ENCODE data around the gene STK25. TPM values are rescaled to one million over a fixed set of nuclear protein-coding genes. Genes with fewer than 3 reads are reported as not detected.

STK25 gene
- total and polyA plus RNA-seq, 2 donors (not counting 1 experiment from before 2014, with no cell fraction given), result 183 to 378 TPM

- no peaks in the 10 kb centered on the region for H3K79me2 ChIP-seq (ENCODE audit: control insufficient read depth, insufficient read depth, low read length)
- CTCF ChIA-PET, result no interaction called here
- no peak for DNase-seq
- Mint-ChIP-seq H3K27ac (no peak overlapping the region), H3K9me3 (ENCODE audit: insufficient read depth) (no peaks in the 10 kb centered on the region), H3K4me3 (no peak overlapping the region), H3K4me1 (no peaks in the 10 kb centered on the region), H3K27me3 (no peaks in the 10 kb centered on the region)
- no peaks in the 10 kb centered on the region for H3K9me3 ChIP-seq (ENCODE audit: control extremely low read depth in 1 of 3, control insufficient read depth in 2 of 3, insufficient read depth in 1 of 3, low read length in 2 of 3)
- TF ChIP-seq, protein P1, sequence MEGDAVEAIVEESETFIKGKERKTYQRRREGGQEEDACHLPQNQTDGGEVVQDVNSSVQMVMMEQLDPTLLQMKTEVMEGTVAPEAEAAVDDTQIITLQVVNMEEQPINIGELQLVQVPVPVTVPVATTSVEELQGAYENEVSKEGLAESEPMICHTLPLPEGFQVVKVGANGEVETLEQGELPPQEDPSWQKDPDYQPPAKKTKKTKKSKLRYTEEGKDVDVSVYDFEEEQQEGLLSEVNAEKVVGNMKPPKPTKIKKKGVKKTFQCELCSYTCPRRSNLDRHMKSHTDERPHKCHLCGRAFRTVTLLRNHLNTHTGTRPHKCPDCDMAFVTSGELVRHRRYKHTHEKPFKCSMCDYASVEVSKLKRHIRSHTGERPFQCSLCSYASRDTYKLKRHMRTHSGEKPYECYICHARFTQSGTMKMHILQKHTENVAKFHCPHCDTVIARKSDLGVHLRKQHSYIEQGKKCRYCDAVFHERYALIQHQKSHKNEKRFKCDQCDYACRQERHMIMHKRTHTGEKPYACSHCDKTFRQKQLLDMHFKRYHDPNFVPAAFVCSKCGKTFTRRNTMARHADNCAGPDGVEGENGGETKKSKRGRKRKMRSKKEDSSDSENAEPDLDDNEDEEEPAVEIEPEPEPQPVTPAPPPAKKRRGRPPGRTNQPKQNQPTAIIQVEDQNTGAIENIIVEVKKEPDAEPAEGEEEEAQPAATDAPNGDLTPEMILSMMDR (IDR thresholded peaks at IDR 0.05), result no peak
- TF ChIP-seq EZH2 (IDR thresholded peaks at IDR 0.05; ENCODE audit: borderline replicate concordance, insufficient read depth, low read depth, low read length, poor library complexity, severe bottlenecking), result no peak
- H2AFZ ChIP-seq (ENCODE audit: insufficient read depth, low read depth, low read length, poor library complexity, severe bottlenecking), result no peak overlapping the region
- no peak overlapping the region for H3K27ac ChIP-seq (ENCODE audit: low read length in 2 of 2)
- H3K36me3 ChIP-seq (replicated peaks in 1 of 2; ENCODE audit: control extremely low read depth in 1 of 2, control insufficient read depth in 1 of 2, extremely low read depth in 1 of 2, insufficient read depth in 2 of 2, low read length in 1 of 2), result peaks cover 0 to 47% of the 10 kb centered on the region in 2 experiments
- no peak overlapping the region for H3K9ac ChIP-seq (ENCODE audit: low read length)
- no peaks in the 10 kb centered on the region for H3K4me1 ChIP-seq (ENCODE audit: control insufficient read depth in 2 of 2, insufficient read depth in 2 of 2, low read length in 2 of 2)
- WGBS (ENCODE audit: insufficient coverage), result 95% methylated on average over 17 of the region's 18 CpGs
- H3K4me2 ChIP-seq (replicated peaks; ENCODE audit: low read depth, low read length, poor library complexity, severe bottlenecking), result no peak overlapping the region
- H3K27me3 ChIP-seq (replicated peaks in 1 of 4; ENCODE audit: control extremely low read depth in 1 of 4, control insufficient read depth in 3 of 4, insufficient read depth in 4 of 4, low read length in 3 of 4), result no peaks in the 10 kb centered on the region
- no peak overlapping the region for H3K4me3 ChIP-seq (ENCODE audit: control extremely low read depth in 1 of 5, extremely low read depth in 1 of 5, insufficient read depth in 1 of 5, low read depth in 2 of 5, low read length in 4 of 5)
- H4K20me1 ChIP-seq (ENCODE audit: control insufficient read depth, insufficient read depth, low read length, poor library complexity, severe bottlenecking), result no peaks in the 10 kb centered on the region
- no peak for ATAC-seq (ENCODE audit: low read depth)
- POLR2A ChIA-PET, result no interaction called here
- intact Hi-C loops (cut with micrococcal nuclease), result no loop called here
These were observed 29.1 kb downstream of the STK25 start for GRCh38 chr2:241479026-241479898.

DNA sequence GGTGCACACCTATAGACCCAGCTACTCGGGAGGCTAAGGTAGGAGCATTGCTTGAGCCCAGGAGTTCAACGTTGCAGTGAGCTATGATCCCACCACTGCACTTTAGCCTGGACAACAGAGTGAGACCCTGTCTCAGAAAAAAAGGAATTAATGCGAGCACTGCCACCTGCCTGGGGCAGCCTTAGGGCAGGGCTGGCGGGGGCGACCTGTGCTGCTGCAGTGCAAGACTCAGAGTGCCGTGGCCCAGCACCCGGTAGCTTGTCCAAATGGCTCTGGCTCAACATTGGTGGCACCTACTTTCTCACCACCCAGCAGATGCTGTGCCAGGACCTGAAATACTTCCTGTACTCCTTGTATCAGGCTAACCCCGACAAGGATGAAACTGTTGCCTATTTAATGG, 30.2 kb downstream of the STK25 start:
- no peaks in the 10 kb centered on the region for H3K4me1 Mint-ChIP-seq
- CTCF ChIA-PET, result no interaction called here

More for the DNA sequence above, 30.2 kb downstream of the STK25 start:
- Histone ChIP-seq H3K36me3 (replicated peaks in 1 of 2; ENCODE audit: control extremely low read depth in 1 of 2, control insufficient read depth in 1 of 2, extremely low read depth in 1 of 2, insufficient read depth in 2 of 2, low read length in 1 of 2) (peaks cover 0 to 41% of the 10 kb centered on the region in 2 experiments), H3K4me1 (ENCODE audit: control insufficient read depth in 2 of 2, insufficient read depth in 2 of 2, low read length in 2 of 2) (no peaks in the 10 kb centered on the region), H3K79me2 (ENCODE audit: control insufficient read depth, insufficient read depth, low read length) (no peaks in the 10 kb centered on the region), H3K9ac (ENCODE audit: low read length) (no peak overlapping the region), H3K4me2 (replicated peaks; ENCODE audit: low read depth, low read length, poor library complexity, severe bottlenecking) (no peak overlapping the region), H4K20me1 (ENCODE audit: control insufficient read depth, insufficient read depth, low read length, poor library complexity, severe bottlenecking) (peaks cover 6% of the 10 kb centered on the region), H2AFZ (ENCODE audit: insufficient read depth, low read depth, low read length, poor library complexity, severe bottlenecking) (no peak overlapping the region), H3K27me3 (replicated peaks in 1 of 4; ENCODE audit: control extremely low read depth in 1 of 4, control insufficient read depth in 3 of 4, insufficient read depth in 4 of 4, low read length in 3 of 4) (no peaks in the 10 kb centered on the region), H3K4me3 (ENCODE audit: control extremely low read depth in 1 of 5, extremely low read depth in 1 of 5, insufficient read depth in 1 of 5, low read depth in 2 of 5, low read length in 4 of 5) (no peak overlapping the region), H3K9me3 (ENCODE audit: control extremely low read depth in 1 of 3, control insufficient read depth in 2 of 3, insufficient read depth in 1 of 3, low read length in 2 of 3) (no peaks in the 10 kb centered on the region), H3K27ac (ENCODE audit: low read length in 2 of 2) (no peak overlapping the region)
- H3K4me3 Mint-ChIP-seq, result no peak overlapping the region
- no peak for DNase-seq
- no peaks in the 10 kb centered on the region for H3K9me3 Mint-ChIP-seq (ENCODE audit: insufficient read depth)
- ATAC-seq (ENCODE audit: low read depth), result no peak
- intact Hi-C loops (cut with micrococcal nuclease), result no loop called here
- 98% methylated on average over 8 of the region's 8 CpGs for WGBS (ENCODE audit: insufficient coverage)
- TF ChIP-seq, protein P1 (IDR thresholded peaks at IDR 0.05), result no peak
- no peak for TF ChIP-seq EZH2 (IDR thresholded peaks at IDR 0.05; ENCODE audit: borderline replicate concordance, insufficient read depth, low read depth, low read length, poor library complexity, severe bottlenecking)
- POLR2A ChIA-PET, result no interaction called here
- H3K27me3 Mint-ChIP-seq, result no peaks in the 10 kb centered on the region
- H3K27ac Mint-ChIP-seq, result no peak overlapping the region
